Lower leg skin (tissue), 4 donors: ENCODE results near the gene PLA2G2C. TPM values are rescaled to one million over a fixed set of nuclear protein-coding genes. Genes with fewer than 3 reads are reported as not detected.

Experiments
- DNase-seq, 2 donors: peaks; one replicate each; pipeline ENCODE4 v3.0.0-alpha.2; 2019; ENCODE audit warnings: low spot score in 2 of 2
- H3K4me3 ChIP-seq: fragments of 200-600 bp; sonication (generic); 2 replicates; pipeline ENCODE4 v1.5.1; 2017; ENCODE audit warnings: mild to moderate bottlenecking, low read depth; ENCODE audit not compliant: poor library complexity, severe bottlenecking
- CTCF ChIP-seq, 3 donors: fragments of 450-650 bp; IDR thresholded peaks; one replicate each; pipeline ENCODE4 v1.5.1; 2016; ENCODE audit warnings: antibody characterized with exemption in 3 of 3, mild to moderate bottlenecking in 3 of 3, moderate library complexity in 2 of 3
- POLR2A ChIP-seq, 2 donors: fragments of 450-650 bp; IDR thresholded peaks; one replicate each; pipeline ENCODE4 v1.6.1; 2016 to 2017; ENCODE audit warnings: antibody characterized with exemption in 2 of 2, mild to moderate bottlenecking in 1 of 2, moderate library complexity in 1 of 2
- WGBS, 2 donors: methylation state at CpG; one replicate each; pipeline ENCODE4 v1.1.5; 2018; 5-methylcytosine and 5-hydroxymethylcytosine counted together
- intact Hi-C: fragments of 100-400 bp; cut with DNase I; formaldehyde crosslinking; loops from one replicate; pipeline ENCODE4 v1.15.0; 2023; ENCODE audit warnings: low total_unique reads
- total RNA-seq, 4 donors: library from RNA; depleted of rRNA; stranded (reverse); fragments of >200 nt; gene quantifications; one replicate each; pipeline ENCODE4 v1.1.0, GENCODE V29; 2016

The PLA2G2C gene
- total RNA-seq, 4 donors from 2014 or later, result 0.10 TPM; not detected in 3

DNA sequence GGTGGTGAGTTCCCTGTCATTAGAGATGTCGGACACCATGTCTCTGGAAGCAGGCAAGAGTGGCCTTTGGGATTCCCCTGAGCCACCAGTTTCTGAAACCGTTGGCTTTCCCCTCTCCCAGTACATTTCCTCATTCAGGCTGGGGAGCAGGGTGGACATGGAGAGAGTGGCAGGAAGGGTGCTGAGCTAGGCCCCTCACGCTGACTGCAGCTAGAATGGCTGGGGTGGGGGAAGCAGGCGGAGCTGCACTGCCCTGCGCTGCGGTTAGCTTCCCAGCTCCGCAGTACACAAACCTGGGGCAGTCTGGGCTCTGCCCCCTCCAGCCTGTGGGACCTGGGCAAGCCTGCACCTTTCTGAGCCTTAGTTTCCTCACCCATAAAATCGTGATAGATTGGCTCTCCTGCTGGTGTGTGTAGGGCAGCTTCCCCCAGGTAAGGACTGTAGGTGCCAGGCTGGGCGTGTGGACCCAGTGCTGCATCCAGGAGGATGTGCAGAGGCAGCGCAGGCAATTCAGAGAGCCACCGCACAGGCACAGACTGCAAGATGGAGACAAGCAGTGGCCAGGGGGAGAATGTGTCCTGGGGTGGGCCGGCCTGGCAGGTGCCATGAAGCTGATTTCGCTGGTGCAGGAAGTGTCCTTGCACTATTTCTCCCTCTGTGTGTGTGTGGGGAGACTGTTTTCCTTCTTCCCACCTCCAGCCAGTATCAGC, 44.2 kb downstream of the PLA2G2C start:
- DNase-seq, result no peak
- intact Hi-C loops, result no loop called here
- no peak overlapping the region for H3K4me3 ChIP-seq
- TF ChIP-seq CTCF (IDR thresholded peaks at IDR 0.05), result no peak
- TF ChIP-seq POLR2A (IDR thresholded peaks at IDR 0.05), result no peak
- WGBS, 2 donors, result 84 to 86% methylated on average over 13 of the region's 13 CpGs

DNA sequence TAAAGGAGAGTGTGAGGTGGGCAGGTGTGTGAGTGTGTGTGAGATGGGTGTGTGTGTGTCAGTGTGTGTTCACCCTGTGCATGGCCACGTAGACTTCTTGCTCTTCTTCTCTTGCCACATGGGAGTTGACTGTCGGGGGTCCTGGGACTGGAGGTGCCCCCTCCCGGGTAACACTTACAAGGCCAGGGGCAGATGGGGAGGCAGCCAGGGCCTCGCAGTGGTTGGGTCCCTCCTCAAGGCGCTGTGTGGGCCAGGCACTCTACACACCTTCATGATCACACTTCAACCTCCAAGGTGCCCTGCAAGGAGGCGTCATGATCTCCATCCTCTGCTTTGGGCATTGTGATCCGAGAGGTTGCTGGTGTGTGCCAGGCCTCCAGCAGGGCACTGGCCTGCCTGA, 44.9 kb downstream of the PLA2G2C start:
- no peak overlapping the region for H3K4me3 ChIP-seq
- no peak for TF ChIP-seq POLR2A (IDR thresholded peaks at IDR 0.05)
- TF ChIP-seq CTCF (IDR thresholded peaks at IDR 0.05), result no peak
- no peak for DNase-seq
- 90 to 92% methylated on average over 7 of the region's 7 CpGs for WGBS, 2 donors
- intact Hi-C loops, result no loop called here

GRCh38 chr1:20141001-20141400, 45.3 kb downstream of the PLA2G2C start:
- TF ChIP-seq CTCF (IDR thresholded peaks at IDR 0.05), result no peak
- TF ChIP-seq POLR2A (IDR thresholded peaks at IDR 0.05), result no peak
- DNase-seq, result no peak
- H3K4me3 ChIP-seq, result no peak overlapping the region
- WGBS, 2 donors, result 89% methylated on average over 9 of the region's 9 CpGs
- intact Hi-C loops, result no loop called here

GRCh38 chr1:20139776-20140612, 46.3 kb downstream of the PLA2G2C start:
- intact Hi-C loops, result no loop called here
- no peak overlapping the region for H3K4me3 ChIP-seq
- DNase-seq, result no peak
- TF ChIP-seq CTCF (IDR thresholded peaks at IDR 0.05), result no peak
- no peak for TF ChIP-seq POLR2A (IDR thresholded peaks at IDR 0.05)
- 85 to 86% methylated on average over 10 to 13 of the region's 13 CpGs for WGBS, 2 donors

- WGBS, 2 donors, result 89 to 90% methylated on average over 9 of the region's 9 CpGs
- TF ChIP-seq CTCF (IDR thresholded peaks at IDR 0.05) (no peak), POLR2A (IDR thresholded peaks at IDR 0.05) (no peak)
- intact Hi-C loops, result no loop called here
- DNase-seq, result no peak
- no peak within 1 kb of the TSS for H3K4me3 ChIP-seq
These were observed 47.3 kb downstream of the PLA2G2C start, which contains the start of gene PLA2G2F for GRCh38 chr1:20138961-20139550. PLA2G2F (plus strand) TSS chr1:20139323; CDS start chr1:20139428, 105 bp downstream.
